AG08396 (cell line): ENCODE measurements around the gene CDC14B.

ENCODE experiments used
- DNase-seq: peaks from one replicate; pipeline ENCODE4 v3.0.0; 2012; ENCODE audit warnings: low spot score, mixed read lengths

CDC14B gene

DNA sequence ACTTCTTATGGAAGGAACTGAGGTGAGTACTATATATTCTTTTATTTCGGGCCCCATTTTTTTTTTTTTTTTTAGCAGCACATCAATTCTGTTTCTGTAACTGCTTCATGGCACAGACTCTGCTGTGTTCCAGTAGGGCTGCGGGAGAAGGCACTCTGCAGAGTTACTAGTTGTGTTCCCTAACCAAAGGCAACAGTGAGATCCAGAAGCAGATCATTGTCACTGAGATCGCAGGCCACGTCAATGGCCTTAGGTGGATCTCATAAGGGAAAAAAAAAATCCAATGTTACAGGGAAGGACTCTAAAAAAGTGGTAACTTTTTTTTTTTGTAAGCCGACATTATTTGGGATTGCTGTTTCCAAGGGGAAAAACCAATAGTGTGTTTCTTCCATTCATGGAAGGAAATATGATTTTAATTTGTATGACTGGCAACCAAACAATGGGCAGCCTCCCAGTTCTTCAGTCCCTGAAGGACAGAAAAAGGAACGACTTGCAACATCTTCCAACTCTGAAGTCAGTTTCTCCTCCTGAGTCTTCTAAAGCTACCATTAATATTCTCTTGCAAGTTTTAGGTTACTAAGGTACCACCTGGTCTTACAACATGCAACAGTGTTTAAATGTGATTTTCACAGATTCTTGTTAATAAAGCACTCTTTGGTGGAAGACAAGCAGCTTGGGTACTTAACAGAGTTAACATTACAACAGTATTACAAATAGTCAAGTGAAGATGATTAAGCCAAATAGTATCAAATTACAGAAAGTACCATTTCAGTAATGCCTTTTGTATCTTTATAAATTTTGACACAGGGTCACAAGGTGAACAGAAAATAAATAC, 116.9 kb downstream of the CDC14B start:
- no peak for DNase-seq

DNA sequence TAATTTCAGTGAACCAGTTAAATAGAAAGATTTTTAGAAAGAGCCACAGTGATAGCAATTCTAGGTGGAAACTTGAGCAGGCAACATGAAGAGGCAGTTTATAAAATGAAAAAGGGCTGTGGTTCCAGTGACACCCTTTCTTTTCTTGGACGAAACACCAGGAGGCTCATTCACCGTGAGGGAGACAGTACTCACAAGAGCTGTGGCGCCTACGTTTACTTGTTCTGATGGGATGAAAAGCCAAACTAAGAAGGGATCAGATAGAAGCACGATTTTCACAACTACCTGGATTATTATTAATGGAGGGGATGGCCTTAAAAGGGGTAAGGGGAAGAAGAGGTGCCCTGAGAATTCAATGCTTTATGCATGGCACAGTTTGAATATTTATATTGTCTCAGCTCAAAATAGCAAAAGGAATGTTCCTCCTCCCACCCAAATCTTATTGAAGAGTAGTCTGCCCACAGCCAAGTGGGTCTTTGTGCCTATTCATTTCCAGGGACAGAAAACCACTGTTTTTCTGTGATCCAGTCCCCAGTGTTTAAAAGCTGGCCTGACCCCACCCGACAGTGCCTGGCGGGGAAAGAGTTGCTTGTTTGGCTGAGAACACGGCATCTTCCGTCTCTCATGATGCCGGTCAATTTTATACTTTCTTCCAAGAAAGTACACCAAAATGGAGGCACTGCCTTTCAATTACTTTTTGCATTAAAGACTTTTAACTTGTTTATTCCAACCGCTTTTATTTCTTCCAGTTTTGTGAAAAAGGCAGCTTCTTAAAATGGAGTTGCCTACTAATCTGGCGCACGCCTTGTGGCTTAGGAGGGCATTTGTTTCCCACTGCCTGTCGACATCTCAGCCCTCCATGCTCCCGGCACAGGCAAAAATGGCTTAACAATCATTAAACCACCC, 117.8 kb downstream of the CDC14B start:
- no peak for DNase-seq

DNA sequence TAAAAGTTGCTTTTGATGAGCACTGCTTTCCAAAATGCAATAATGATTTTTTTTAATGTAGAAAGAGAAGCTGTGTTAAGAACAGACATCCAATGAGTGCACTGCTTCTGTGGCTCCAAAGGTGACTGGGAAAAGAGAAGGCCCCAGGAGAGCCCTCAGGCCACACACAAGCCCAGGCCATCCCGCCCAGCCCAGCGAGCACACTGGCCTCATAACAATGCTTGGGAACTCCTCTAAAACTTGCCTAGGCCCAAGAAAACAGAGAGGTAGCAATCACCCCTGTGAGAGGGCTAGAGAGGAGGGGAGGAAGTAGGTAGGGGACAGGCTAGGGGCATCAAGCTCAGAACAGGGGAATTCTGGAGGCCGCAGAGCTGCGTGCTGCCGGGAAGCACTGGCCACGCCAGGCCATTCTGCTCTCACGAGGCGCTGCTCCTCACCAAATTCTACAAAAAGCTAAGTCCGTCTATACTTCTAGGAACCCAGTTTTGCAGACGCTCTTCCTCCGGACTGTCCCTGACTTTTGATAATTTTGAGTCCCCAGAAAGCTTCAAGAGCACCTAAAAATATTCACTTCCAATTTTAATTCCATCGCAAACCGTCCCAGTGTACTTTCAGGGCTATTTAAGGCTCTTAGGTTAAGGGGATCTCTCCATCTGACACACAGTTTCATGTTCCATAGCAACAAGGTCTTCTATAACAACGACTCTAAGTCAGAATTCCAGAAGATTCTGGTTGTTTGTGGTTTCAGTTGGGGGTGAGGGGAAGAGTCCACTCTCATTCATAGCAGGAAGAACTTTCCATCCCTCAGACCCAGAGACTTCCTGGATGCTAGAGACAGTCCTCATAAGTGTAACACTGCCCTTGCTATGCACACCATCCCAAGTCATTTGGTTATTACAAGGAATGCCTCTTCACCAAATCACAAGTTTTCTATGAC, 118.7 kb downstream of the CDC14B start:
- DNase-seq: peak; percentile 63

DNA sequence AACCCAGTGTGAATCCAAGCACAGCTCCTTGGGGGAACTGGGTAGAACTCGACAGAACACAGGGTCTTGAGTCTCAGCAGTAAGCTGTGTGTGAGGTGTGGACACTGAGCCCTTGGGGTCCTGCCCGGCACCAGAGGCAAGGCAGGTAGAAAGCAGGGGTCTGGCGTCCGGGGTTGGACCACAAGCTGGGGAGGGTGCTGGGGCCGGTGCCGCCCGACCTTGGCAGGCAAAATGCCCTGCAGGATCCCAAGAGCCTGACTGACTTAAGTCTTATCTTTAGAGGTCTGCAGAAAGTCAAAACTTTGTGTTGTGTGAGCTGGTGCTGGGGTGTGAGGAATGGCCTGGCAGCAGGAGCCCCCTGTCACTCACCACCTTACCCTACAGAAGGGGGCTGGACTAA, 120.4 kb downstream of the CDC14B start:
- DNase-seq: no peak

DNA sequence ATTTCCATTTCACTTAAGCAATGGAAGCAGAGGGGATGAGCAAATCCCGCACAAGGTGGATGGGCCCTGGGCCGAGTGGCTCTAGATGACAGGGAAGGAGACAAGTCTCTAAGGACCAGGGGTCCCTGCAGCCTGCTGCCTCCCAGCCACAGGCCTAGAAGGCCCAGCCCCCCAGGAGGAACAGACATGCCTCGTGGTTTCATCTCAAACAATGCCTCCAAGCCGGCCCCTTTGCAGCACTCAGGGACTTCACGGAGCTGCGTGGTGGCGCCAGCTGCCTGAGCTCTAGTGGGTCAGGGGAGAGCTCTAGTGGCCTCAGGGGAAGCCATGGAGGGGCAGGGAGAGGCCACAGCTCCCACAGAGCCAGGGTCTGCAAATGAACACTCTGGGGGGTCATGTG, 120.8 kb downstream of the CDC14B start:
- no peak for DNase-seq

DNA sequence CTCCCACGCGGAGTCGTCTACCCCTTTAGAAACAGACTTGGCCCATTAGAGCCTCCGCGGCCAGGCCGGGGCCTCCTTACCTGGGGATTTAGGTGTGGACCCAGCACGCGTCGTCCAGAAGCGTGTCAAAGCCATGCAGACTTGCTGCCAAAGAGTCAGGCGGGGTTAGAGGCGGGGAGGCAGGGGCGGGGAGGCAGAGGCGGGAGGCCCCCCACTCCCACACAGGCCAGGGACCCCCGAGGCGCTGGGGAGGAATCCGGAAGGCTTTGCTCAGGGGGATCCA, 122.6 kb downstream of the CDC14B start:
- no peak for DNase-seq

DNA sequence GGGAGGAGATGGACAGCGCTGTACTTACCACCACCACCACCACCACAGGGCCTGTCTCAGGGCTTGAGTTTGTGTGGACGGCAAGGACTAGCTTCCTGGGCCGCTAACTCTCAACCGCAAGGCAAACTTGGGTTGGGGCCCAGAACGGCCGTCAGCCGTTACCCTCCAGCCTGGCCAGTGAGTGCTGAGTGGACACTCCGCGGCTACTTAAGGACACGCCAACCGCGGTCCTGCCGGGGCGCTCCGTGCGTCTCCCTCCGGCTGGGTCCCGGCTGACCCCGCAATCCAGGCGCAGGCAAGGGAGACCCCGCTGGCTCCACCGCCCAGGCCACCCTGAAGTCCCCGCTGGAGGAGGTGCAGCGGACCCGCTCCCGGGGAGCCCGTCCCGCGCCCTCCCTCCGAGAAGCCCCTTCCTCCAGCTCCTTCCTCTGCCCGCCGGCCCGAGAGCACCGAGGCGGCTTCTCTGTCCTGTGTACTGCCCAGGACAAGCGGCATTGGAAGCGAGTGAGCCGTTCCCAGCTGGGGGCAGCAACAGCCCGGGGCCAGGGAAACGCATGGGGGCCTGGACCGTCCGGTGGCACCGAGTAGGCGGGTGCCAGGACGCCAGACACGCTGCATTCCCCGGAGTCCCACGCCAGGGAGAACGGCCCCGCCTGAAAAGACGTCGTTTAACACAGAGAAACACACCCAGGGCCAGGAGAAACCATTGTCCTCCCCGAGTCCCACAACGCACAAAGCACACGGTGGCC, 123.1 kb downstream of the CDC14B start:
- no peak for DNase-seq

DNA sequence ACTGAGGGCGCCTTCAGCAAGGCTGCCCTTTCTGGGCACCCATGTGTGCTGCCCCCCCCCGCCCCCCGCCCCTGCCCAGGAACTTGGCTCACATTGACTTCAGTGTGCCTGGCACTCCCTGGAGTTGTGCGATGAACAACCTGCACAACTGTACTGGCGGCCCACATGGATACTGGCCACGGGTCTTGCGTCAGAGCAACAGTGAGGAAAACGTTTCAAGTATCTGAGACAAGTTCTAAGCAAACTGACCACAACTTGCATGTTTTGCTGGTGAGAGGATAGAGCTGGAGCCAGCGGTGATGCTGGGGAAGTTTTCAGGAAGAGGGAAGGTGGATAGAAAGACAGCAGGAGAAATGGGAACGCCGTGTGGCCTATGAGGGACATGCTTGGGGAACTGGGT, 124.3 kb downstream of the CDC14B start:
- DNase-seq: peak; percentile 87

DNA sequence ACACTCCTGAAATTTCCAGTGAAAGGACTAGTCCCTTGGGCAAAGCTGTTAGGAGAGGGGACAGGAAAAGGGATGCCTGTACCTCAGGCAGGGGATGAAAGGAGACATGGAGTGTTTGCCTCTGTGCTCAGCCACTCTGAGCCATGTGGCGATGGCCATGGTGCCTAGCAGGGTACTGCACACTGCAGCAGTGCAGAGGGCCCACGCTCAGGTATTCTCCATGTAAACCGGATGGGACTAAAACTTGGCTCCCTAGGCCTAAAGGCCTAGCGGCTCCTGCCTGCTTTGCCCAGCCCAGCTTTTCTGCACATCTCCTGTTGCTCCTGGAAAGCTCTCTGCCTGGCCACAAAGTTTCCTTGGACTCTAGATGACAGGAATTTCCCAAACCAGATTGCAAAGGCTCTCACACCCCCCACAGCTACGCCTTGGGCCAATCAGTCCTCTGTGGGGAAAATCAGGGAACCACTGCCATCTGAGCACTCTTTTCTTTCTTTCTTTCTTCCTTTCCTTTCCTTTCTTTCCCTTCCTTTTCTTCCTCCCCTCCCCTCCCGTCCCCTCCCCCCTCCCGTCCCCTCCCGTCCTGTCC, 125.3 kb downstream of the CDC14B start:
- no peak for DNase-seq

DNA sequence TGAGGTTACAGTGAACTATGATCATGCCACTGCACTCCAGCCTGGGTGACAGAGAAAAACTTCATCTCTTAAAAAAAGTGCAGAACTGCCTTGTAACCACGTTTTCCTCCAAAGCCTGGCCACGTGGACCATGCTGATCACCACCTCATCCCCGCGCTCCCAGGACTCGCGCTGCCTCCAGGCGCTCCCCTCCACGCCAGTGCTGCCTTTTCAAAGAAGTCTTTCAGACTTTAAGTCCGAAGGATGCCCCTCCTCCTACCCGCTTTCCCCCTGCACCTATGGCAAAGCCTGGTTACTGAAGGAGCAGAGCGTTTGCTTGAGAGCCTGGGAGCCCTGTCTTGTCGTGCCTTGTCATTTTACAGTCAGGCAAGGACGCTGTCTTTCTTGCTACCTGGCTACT, 125.9 kb downstream of the CDC14B start:
- DNase-seq: no peak

DNA sequence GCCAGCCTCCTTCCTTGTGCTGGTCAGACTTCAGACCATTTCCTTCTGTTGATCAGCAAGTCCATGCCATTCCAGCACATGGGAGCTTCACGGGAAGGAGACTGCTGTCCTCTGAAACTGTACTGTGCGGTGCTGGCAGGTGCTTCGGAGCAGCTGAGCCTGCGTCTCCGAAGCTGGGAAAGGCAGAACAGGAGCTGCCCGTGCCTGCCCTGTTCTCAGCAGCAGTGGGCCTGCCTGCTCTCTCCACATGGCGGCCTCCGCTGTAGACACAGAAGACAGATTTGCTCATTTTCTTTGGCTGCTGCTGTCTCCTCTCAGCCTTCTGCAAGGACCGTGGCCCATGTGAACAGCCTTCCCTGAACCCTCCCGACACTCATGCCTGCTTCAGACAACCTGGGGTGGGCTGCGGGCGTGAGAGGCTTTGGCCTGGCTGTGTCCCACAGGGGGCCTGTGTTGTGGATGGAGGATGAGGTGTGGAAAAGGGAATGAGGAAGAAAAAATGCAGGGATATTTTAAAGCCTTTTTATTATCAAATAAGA, 126.6 kb downstream of the CDC14B start:
- no peak for DNase-seq

DNA sequence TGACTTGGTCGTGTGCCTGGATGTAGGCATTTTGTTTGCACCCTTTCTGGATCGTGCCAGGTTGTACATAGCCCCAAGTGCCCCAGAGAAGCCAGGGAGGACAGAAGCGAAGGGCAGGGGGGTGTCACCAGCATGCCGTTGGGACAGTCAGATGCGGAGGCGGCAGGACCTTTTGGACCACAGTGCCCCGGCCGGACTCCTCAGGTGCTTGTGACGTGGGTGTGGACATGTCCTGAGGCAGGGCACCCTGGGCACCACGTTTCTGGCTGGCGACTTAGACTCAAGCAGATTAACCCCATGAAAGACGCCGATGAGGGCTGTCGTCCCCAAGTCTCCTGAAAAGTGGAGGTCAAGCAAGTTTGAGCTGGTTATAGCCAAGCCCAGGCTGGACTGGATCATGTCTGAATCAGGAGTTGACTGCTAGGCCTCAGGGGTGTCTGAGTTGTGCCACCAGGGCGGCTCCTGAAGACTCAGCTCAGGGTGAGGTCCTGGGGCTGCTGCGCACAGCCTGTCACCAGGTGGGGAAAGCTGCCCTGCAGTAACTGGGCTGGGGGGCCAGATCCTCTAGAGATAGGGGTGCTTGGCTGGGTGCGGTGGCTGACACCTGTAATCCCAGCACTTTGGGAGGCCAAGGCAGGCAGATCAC, 127.6 kb downstream of the CDC14B start:
- DNase-seq: no peak

DNA sequence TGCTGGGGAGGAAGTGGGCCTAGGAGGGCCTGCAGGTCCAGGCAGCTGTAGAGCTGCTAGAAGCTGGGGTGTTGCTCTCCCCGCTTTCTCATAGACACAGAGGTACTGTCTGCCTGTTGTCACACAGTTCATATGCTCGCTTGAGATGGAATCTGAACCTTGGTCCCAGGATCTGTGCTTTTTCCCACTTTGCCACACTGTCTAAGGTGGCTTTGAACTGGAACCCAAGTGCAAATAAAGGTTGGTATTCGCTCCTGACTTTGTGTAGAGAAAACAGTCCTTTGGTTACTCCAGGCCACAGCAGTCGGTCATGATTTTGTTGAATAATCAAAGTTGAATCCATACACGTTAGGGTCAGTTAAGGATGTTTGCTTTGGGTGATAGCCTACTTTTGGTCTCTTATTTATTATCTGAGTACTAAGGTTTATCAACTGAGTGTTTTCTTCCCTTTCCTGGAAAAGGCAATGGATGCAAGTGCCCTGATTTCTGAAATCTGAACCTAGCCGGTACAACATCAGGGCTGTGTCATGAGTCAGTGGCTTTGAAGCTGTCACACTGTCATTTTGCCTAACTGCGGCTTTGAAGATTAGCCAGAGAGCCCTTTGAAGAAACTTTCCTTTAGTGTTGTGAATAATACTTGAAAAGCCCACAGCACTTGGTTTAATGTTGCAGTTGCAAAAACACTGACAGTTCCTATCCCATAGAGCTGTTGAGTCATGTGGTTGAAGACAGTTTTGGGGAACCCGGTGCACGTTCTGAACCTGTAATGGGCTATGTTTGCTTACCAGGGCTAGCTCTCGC, 128.4 kb downstream of the CDC14B start:
- DNase-seq: peak; percentile 53

DNA sequence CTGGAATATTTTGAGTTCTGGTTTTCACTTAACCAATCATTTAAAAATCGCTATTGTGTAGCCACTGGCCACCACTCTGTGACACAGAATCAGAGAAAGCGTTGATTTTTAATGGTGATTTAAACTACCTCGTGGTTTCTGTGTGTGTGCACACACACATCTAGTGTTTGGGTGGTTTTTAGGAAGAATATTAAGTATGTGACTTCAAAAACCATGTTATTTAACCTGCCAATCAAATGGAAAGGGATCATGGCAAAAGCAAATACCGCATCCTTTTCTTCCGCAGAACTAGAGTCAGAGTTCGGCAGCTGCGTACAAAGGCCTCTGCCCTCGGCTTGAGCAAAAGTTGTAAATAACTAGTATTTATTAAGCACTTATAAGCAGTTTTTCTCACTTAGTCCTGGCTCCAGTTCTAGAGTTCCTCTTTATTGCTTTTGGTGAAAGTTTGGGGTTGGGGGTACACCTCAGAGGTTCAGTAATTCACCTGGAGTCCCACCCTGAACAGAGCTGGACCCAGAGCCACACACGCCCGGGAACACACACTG, 129.0 kb downstream of the CDC14B start:
- no peak for DNase-seq

DNA sequence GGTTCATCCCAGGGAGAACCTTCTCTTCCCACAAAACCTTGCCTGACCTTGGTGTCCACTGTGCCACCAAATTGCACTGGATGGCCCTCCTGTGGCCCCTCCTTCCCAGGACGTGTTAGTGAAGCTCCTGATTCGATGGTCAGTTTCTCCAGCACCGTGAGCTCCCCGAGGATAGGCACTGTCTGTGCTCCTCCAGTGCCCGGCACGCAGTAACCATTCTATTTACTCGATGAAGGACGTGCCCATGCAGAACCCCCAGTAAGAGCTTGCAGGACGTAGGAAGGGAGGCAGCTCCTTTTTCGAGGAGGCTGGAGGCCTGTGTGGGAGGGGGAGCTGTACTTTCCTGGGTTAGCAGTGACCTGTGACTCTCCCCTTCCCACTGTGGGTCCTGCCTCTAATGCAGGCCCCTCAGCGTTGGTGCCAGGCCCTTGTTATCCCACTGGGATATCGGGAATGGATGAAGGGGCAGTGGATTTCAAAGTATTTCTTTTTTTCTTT, 130.1 kb downstream of the CDC14B start:
- no peak for DNase-seq

DNA sequence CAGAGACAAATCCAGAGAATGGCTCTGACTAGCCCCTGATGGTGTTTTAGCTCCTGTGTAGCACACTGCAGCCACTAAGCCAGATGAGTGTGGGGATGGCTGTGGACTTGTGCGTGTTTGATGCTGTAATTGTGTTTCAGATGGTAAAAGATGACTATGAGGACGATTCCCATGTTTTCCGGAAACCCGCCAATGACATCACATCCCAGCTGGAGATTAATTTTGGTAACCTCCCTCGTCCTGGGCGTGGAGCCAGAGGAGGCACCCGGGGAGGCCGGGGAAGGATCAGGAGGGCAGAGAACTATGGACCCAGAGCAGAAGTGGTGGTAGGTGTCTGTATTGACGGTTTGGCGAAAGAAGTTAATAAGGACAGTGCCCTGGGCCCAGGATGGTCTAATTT, 131.7 kb downstream of the CDC14B start:
- DNase-seq: no peak

DNA sequence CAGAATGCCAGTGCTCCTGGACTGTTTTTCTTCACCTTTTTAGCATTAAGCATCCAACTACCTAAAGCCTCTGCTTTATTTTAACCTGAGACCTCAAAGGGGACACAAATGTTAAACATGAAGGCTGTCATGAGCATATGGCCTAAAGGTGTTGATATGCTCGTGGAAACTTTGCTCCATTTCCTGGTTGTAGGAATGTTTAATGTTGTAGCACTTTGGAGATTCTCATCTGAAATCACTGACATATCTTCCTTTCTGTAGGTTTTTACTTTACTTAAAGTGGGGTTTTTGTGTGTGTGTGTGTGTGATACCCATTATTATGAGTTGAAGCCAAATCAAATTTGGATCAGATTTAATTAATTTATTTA, 132.6 kb downstream of the CDC14B start:
- DNase-seq: no peak

DNA sequence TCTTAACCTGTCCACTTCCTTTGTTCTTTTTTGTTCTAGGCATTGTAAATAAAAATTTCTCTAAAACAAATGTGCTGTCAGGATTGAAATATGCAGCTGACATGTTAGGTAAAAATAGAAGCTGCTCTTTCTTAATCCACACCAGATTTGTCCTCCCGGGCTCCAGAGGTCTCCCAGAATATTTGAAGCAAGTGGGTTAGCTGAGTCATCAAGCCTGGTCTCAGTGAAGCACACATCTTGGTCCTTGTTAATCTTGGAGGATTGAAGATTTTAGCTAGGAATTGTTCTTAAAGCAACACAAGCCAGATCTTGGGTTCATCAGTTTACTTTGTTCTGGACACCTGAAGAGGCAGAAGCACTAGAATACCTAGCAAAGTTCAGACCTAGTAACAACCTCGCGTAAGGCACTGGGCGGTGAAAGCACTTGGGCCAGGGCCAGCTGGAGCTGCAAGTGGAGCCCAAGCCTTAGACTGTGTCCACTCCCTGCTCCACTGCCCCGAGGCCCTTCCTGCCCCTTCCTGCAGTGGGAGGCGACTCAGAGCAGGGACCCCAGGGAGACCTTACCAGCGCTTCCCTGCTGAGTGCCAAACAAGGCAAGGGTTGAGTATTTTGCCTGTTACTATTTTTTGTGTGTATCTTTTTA, 133.1 kb downstream of the CDC14B start:
- DNase-seq: peak; percentile 83

DNA sequence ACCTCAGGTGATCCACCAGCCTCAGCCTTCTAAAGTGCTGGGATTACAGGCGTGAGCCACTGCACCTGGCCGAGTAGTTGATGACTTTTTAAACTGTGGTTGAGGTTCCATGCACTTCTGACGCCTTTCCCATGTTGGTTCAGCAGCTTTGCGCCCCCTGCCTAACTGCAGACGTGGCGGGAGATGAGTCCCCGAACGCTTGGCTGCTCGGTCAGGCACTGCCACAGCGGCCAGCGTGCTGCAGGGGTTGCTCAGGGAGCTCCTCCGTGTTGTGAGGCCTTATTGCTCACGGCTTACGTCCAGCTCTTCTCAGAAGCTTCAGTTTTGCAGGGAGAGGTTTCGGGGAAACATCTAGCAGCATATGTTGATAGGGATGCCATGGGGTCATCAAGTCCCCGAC, 134.4 kb downstream of the CDC14B start:
- DNase-seq: no peak
